ENCODE measurements around the gene CISH. TPM values are rescaled to one million over a fixed set of nuclear protein-coding genes. Genes with fewer than 3 reads are reported as not detected.

CISH gene
- total RNA-seq, 1 experiment from 2014 or later = 0.26 TPM

DNA sequence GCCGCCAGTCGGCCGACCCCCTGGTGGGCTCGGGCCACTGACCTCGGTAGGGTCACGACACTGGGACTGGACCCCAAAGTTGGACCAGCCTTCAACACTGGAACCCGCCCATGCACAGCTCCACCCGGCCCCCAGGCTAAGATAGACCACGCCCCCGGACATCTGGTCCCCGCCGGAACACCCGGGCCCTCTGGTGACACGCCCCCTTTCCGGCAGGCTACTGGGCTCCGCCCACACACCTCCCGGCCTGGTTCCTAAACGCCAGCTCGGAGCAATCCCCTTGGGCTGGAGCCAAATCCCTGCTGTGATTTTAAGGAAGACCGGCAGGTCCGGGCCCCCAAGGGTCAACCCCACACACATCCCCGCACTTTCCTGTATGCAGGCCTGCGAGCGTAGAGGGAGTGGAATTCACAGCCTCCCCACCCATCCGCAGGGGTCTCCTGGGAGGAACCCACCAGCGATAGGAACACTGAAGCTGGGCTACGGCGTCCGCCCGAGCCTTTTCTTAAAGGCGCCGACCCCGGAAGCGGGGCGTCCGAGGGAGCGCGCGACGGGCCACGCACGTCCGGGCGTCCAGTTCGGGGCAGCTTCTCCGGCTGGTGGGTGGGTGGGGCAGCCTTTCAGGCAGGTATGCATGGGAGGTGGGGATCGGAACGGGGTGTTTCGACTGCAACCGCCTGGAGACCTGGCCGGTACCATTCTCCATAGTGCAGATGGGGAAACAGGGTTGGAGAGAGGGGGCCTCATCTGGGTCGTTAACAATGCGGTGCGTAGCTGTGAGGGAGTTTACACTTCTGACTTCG lies 42.4 kb downstream of the CISH start, which contains the start of gene HEMK1:
TSS of gene HEMK1 (plus strand) at position 576 of the 803 bp plus-strand sequence. CDS start 1,583 bp downstream, outside the sequence.
- BruUV-seq (replicated peaks) = no TSS peak
- peak; percentile 94 for DNase-seq (ENCODE audit: unreplicated experiment)
- CTCF ChIA-PET = interaction anchor here (0.6 to 15.8 kb wide), 10 partner anchors 14 to 821 kb away, joined by 3 to 397 read pairs (median 6); partner anchors contain the start of genes CISH, MANF, MAPKAPK3 and RBM15B
- TF ChIP-seq, protein P1, sequence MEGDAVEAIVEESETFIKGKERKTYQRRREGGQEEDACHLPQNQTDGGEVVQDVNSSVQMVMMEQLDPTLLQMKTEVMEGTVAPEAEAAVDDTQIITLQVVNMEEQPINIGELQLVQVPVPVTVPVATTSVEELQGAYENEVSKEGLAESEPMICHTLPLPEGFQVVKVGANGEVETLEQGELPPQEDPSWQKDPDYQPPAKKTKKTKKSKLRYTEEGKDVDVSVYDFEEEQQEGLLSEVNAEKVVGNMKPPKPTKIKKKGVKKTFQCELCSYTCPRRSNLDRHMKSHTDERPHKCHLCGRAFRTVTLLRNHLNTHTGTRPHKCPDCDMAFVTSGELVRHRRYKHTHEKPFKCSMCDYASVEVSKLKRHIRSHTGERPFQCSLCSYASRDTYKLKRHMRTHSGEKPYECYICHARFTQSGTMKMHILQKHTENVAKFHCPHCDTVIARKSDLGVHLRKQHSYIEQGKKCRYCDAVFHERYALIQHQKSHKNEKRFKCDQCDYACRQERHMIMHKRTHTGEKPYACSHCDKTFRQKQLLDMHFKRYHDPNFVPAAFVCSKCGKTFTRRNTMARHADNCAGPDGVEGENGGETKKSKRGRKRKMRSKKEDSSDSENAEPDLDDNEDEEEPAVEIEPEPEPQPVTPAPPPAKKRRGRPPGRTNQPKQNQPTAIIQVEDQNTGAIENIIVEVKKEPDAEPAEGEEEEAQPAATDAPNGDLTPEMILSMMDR (IDR thresholded peaks at IDR 0.05; ENCODE audit: unreplicated experiment) = no peak
- intact Hi-C loops (cut with micrococcal nuclease) = loop anchor here (1.0 kb wide), 1 partner anchor 32 kb away; no protein-coding TSS in a partner anchor
- no peaks in the 10 kb centered on the region for H3K27me3 Mint-ChIP-seq (ENCODE audit: insufficient read depth, unreplicated experiment)
- H3K27ac Mint-ChIP-seq (ENCODE audit: low read depth, unreplicated experiment) = peak within 1 kb of the TSS; percentile 95
- H3K4me1 Mint-ChIP-seq (ENCODE audit: insufficient read depth, unreplicated experiment) = no peaks in the 10 kb centered on the region
- peak within 1 kb of the TSS; percentile 91 for H3K4me3 Mint-ChIP-seq (ENCODE audit: unreplicated experiment)
- no peaks in the 10 kb centered on the region for H3K9me3 Mint-ChIP-seq (ENCODE audit: unreplicated experiment)
- no peaks in the 10 kb centered on the region for H3K36me3 Mint-ChIP-seq (ENCODE audit: insufficient read depth, unreplicated experiment)
- POLR2A ChIA-PET = interaction anchor here (0.6 to 5.4 kb wide), 26 partner anchors 8 to 1372 kb away, joined by 3 to 63 read pairs (median 4); partner anchors contain the start of genes CISH, CYB561D2, DCAF1 and HYAL3

DNA sequence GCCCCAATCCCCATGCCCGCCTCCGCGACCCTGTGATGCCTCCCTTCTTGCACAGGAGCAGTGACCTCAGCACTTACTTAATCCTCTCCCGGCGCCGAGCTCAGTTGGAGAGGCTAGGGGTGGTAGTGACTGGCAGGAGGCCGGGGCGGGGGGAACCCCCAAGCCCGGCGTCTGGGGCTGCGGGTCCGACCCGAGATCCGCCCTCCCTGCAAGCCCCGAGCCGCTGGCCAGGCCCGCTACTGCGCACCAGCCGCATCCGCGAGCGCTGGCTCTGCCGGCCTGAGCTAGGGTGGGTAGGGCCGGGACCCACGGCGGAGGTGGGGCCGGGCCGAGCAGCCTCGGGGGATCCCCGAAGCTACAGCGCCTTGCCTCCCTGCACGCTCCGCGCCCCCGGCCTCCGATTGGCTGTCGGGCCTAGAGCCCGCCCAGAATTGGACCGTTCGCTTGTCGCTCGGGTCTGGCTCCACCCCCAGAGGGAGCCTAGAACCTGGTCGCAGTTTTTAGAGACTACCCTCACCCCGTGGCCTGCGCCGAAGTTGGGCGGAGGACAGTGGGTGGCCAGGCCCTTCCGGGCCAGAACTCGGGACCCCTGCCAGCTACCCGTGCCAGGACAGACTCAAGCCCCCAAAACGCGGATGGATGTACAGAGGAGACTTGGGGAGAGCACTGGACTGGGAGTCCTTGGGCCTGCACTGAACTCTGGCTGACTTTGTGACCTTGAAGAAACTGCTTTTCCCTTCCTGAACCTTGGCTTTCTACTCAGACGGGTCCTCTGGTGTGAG lies 44.0 kb downstream of the CISH start, which contains the start of gene C3orf18:
TSS of gene C3orf18 (minus strand) at position 362 of the 782 bp plus-strand sequence. CDS start 2,048 bp downstream, outside the sequence.
- TF ChIP-seq, protein P1 (IDR thresholded peaks at IDR 0.05; ENCODE audit: unreplicated experiment) = no peak
- no TSS peak for BruUV-seq (replicated peaks)
- no peaks in the 10 kb centered on the region for H3K36me3 Mint-ChIP-seq (ENCODE audit: insufficient read depth, unreplicated experiment)
- ChIA-PET CTCF (interaction anchor here (0.6 to 15.8 kb wide), 3 partner anchors 17 to 46 kb away, joined by 4 to 397 read pairs (median 5); partner anchors contain the start of genes CISH and MAPKAPK3), POLR2A (interaction anchor here (0.7 to 5.4 kb wide), 4 partner anchors 11 to 818 kb away, joined by 3 to 63 read pairs (median 26); partner anchors contain the start of genes CISH and MANF)
- no peaks in the 10 kb centered on the region for H3K27me3 Mint-ChIP-seq (ENCODE audit: insufficient read depth, unreplicated experiment)
- H3K9me3 Mint-ChIP-seq (ENCODE audit: unreplicated experiment) = no peaks in the 10 kb centered on the region
- H3K27ac Mint-ChIP-seq (ENCODE audit: low read depth, unreplicated experiment) = peak within 1 kb of the TSS; percentile 46
- DNase-seq (ENCODE audit: unreplicated experiment) = peak; percentile 69
- H3K4me3 Mint-ChIP-seq (ENCODE audit: unreplicated experiment) = peak within 1 kb of the TSS; percentile 91
- H3K4me1 Mint-ChIP-seq (ENCODE audit: insufficient read depth, unreplicated experiment) = peaks cover 10% of the 10 kb centered on the region
- intact Hi-C loops (cut with micrococcal nuclease) = no loop called here

DNA sequence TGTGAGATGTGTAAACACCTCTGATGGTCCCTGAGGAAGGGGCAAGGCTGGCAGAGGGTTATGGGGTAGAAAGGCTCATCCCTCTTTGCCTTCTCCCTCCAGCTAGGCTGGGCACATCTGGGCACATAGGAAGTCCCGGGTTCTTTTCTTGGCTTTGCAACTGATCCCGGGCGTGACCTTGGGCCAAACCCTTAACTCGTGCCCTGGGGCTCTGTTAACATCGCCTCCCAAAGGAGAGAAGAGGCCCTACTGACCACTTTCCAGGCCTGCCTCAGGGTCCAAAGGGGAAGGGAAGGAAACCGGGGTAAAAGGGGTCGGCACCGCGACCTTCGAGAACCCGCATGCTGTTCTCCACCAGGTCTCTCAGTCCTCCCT lies 44.6 kb downstream of the CISH start:
- intact Hi-C loops (cut with micrococcal nuclease) = no loop called here
- TF ChIP-seq, protein P1 (IDR thresholded peaks at IDR 0.05; ENCODE audit: unreplicated experiment) = no peak
- DNase-seq (ENCODE audit: unreplicated experiment) = no peak
- ChIA-PET CTCF (interaction anchor here (0.6 to 15.8 kb wide), 4 partner anchors 16 to 342 kb away, joined by 3 to 397 read pairs (median 4); partner anchors contain the start of genes CISH and MAPKAPK3), POLR2A (interaction anchor here (5.4 kb wide), 1 partner anchor 45 kb away, joined by 48 read pairs; the partner anchor contains the start of gene CISH)
- H3K9me3 Mint-ChIP-seq (ENCODE audit: unreplicated experiment) = no peaks in the 10 kb centered on the region
- peaks cover 10% of the 10 kb centered on the region for H3K4me1 Mint-ChIP-seq (ENCODE audit: insufficient read depth, unreplicated experiment)
- no peaks in the 10 kb centered on the region for H3K36me3 Mint-ChIP-seq (ENCODE audit: insufficient read depth, unreplicated experiment)
- no TSS peak for BruUV-seq (replicated peaks)
- no peak overlapping the region for H3K4me3 Mint-ChIP-seq (ENCODE audit: unreplicated experiment)
- no peaks in the 10 kb centered on the region for H3K27me3 Mint-ChIP-seq (ENCODE audit: insufficient read depth, unreplicated experiment)
- no peak overlapping the region for H3K27ac Mint-ChIP-seq (ENCODE audit: low read depth, unreplicated experiment)
